K562 (cell line): ENCODE data around the gene B4GALT1. TPM values are rescaled to one million over a fixed set of nuclear protein-coding genes. Genes with fewer than 3 reads are reported as not detected.

Experiments
- ARHGAP35 ChIP-seq: fragments of 450-650 bp; IDR thresholded peaks from 2 replicates; pipeline ENCODE4 v1.6.1; 2018; ENCODE audit not compliant: partially characterized antibody
- ARID4B ChIP-seq: sonication (generic); formaldehyde crosslinking; IDR thresholded peaks from 2 replicates; pipeline ENCODE4 v1.8.0; 2022; ENCODE audit warnings: mild to moderate bottlenecking, missing genetic modification reagents
- C11orf30 ChIP-seq: fragments of 450-650 bp; IDR thresholded peaks from 2 replicates; pipeline ENCODE4 v1.6.1; 2016; ENCODE audit warnings: low read depth, mild to moderate bottlenecking
- CHD1 ChIP-seq: fragments of 200-600 bp; sonication (generic); IDR thresholded peaks from one replicate; pipeline ENCODE4 v1.6.1; 2012; ENCODE audit warnings: mild to moderate bottlenecking, moderate library complexity, low read length, inconsistent platforms
- CHD4 ChIP-seq: fragments of 200-600 bp; sonication (generic); IDR thresholded peaks from 3 replicates; pipeline ENCODE4 v1.6.1; 2012; ENCODE audit warnings: low read depth, mild to moderate bottlenecking, mixed read lengths, low read length, inconsistent platforms; ENCODE audit not compliant: insufficient read depth, insufficient replicate concordance, poor library complexity, severe bottlenecking
- FOXJ3 ChIP-seq: sonication (generic); formaldehyde crosslinking; IDR thresholded peaks from 2 replicates; pipeline ENCODE4 v1.4.0; 2020; ENCODE audit warnings: mild to moderate bottlenecking, missing genetic modification reagents
- HBP1 ChIP-seq: fragments of 450-650 bp; formaldehyde crosslinking; IDR thresholded peaks from 2 replicates; pipeline ENCODE4 v1.4.0; 2022; ENCODE audit warnings: missing genetic modification characterization
- HES1 ChIP-seq: fragments of 450-650 bp; IDR thresholded peaks from 2 replicates; pipeline ENCODE4 v1.6.1; 2016; ENCODE audit warnings: low read depth, mild to moderate bottlenecking, moderate library complexity
- MEIS2 ChIP-seq: fragments of 450-650 bp; IDR thresholded peaks from 2 replicates; pipeline ENCODE4 v1.6.1; 2014; ENCODE audit warnings: mild to moderate bottlenecking; ENCODE audit not compliant: partially characterized antibody
- RBM17 ChIP-seq: fragments of 200-400 bp; formaldehyde crosslinking; IDR thresholded peaks from 2 replicates; pipeline ENCODE4 v1.6.1; 2017; ENCODE audit warnings: low read depth, mild to moderate bottlenecking, low read length, borderline replicate concordance
- SFPQ ChIP-seq: fragments of 200-400 bp; formaldehyde crosslinking; IDR thresholded peaks from 2 replicates; pipeline ENCODE4 v1.6.1; 2017; ENCODE audit warnings: mild to moderate bottlenecking, low read depth, low read length, moderate library complexity
- THRA ChIP-seq: fragments of 450-650 bp; IDR thresholded peaks from 2 replicates; pipeline ENCODE4 v1.6.1; 2017; ENCODE audit warnings: mild to moderate bottlenecking, moderate library complexity
- ZBTB7A ChIP-seq: IDR thresholded peaks from 2 replicates; pipeline ENCODE4 v1.6.1; 2011; ENCODE audit warnings: low read depth, mild to moderate bottlenecking, low read length, moderate library complexity, borderline replicate concordance; ENCODE audit not compliant: control insufficient read depth
- ZNF174 ChIP-seq: fragments of 250-450 bp; sonication (Bioruptor Pico); IDR thresholded peaks from 2 replicates; pipeline ENCODE4 v1.4.0; 2020; ENCODE audit warnings: mild to moderate bottlenecking
- ZNF277 ChIP-seq: fragments of 250-450 bp; sonication (Bioruptor Pico); IDR thresholded peaks from 2 replicates; pipeline ENCODE4 v1.8.0; 2022; ENCODE audit warnings: inconsistent platforms, mild to moderate bottlenecking, moderate library complexity, borderline replicate concordance
- polyA plus RNA-seq, 8 experiments: library from polyadenylated mRNA; depleted of rRNA in 4 of 8; stranded (reverse) in 5 of 8; unstranded in 3 of 8; fragments of >200 nt; fragmentation: Nextera tagmentation in 2 of 8; fragmentation: Illumina TruSeq in 1 of 8; extraction: Ambion mirVana in 2 of 8; extraction: Trizol in 1 of 8; gene quantifications; 2 replicates each; pipeline versions ENCODE4 v1.2.1 to v1.2.3, GENCODE V29; 2011 to 2014; ENCODE audit warnings: inconsistent platforms in 1 of 8, missing spikeins in 1 of 8
- total RNA-seq, 7 experiments: library from RNA; depleted of rRNA in 6 of 7; stranded (reverse); fragments of >200 nt in 6 of 7; fragmentation: Illumina TruSeq in 2 of 7; extraction: Trizol in 2 of 7; gene quantifications; 2 replicates each; pipeline versions ENCODE4 v1.2.1 to v1.2.3, GENCODE V29; 2011 to 2021; ENCODE audit warnings: low replicate concordance in 1 of 7

Gene B4GALT1
- total and polyA plus RNA-seq, 9 of the 15 experiments (the other 6 are each of a cell fraction or from before 2014, with no cell fraction given) = 4.1 to 26.8 (median 7.1) TPM

- TF ChIP-seq ZBTB7A (no peak), THRA (no peak), HES1 (no peak), CHD1 (no peak), ARHGAP35 (no peak), SFPQ (no peak), CHD4 (no peak), FOXJ3 (CRISPR knock-in tag) (no peak), MEIS2 (peak; percentile 2), ZNF277 (CRISPR knock-in tag) (no peak), C11orf30 (0 out of 2 replicates have a peak, but pooled peaks have one; percentile 14), HBP1 (CRISPR knock-in tag) (no peak), RBM17 (no peak), ARID4B (CRISPR knock-in tag) (no peak), ZNF174 (CRISPR knock-in tag) (no peak)
Measured at GRCh38 chr9:33081128-33081851, 85.8 kb downstream of the B4GALT1 start (continued).
